Activated T-helper 2 cell treated with anti-CD3 and anti-CD28 coated beads, Interferon-gamma antibody, Interleukin-2, Interleukin-4, amounts not matched to agents 10 μg/mL and 5 μg/mL and 100 μg/mL, durations not matched to agents 14 hours and 24 hours and 36 hours (primary cell): ENCODE results near the gene NUP98. TPM values are rescaled to one million over a fixed set of nuclear protein-coding genes. Genes with fewer than 3 reads are reported as not detected.

Experiments used
- DNase-seq: peaks from one replicate; pipeline ENCODE4 v3.0.0; 2021; ENCODE audit warnings: low spot score
- H3K27ac Mint-ChIP-seq: one replicate; pipeline ENCODE4 v1.8.0; 2021; ENCODE audit warnings: mixed read lengths
- H3K27me3 Mint-ChIP-seq: one replicate; pipeline ENCODE4 v1.8.0; 2021; ENCODE audit warnings: low read depth, mixed read lengths
- H3K36me3 Mint-ChIP-seq: one replicate; pipeline ENCODE4 v1.8.0; 2021; ENCODE audit warnings: low read depth, mixed read lengths
- H3K4me1 Mint-ChIP-seq: one replicate; pipeline ENCODE4 v1.8.0; 2021; ENCODE audit warnings: low read depth, mixed read lengths
- H3K4me3 Mint-ChIP-seq: one replicate; pipeline ENCODE4 v1.8.0; 2021; ENCODE audit warnings: low read depth, mild to moderate bottlenecking, moderate library complexity, mixed read lengths
- H3K9me3 Mint-ChIP-seq: one replicate; pipeline ENCODE4 v1.8.0; 2021; ENCODE audit warnings: mixed read lengths
- intact Hi-C: fragments of 100-400 bp; cut with micrococcal nuclease; formaldehyde crosslinking; loops from one replicate; pipeline ENCODE4 v1.15.1; 2023
- total RNA-seq: library from RNA; stranded (reverse); gene quantifications from 2 replicates; pipeline ENCODE4 v1.2.3, GENCODE V29; 2022

The NUP98 gene
- total RNA-seq, 1 donor from 2014 or later, result 123 TPM

- Mint-ChIP-seq H3K4me3 (no peak overlapping the region), H3K4me1 (peaks cover 2% of the 10 kb centered on the region), H3K27me3 (peaks cover 10% of the 10 kb centered on the region), H3K36me3 (no peaks in the 10 kb centered on the region), H3K27ac (no peak overlapping the region), H3K9me3 (no peaks in the 10 kb centered on the region)
- intact Hi-C loops, result no loop called here
- DNase-seq, result no peak
These were observed 166.0 kb downstream of the NUP98 start for GRCh38 chr11:3631331-3631730.

DNA sequence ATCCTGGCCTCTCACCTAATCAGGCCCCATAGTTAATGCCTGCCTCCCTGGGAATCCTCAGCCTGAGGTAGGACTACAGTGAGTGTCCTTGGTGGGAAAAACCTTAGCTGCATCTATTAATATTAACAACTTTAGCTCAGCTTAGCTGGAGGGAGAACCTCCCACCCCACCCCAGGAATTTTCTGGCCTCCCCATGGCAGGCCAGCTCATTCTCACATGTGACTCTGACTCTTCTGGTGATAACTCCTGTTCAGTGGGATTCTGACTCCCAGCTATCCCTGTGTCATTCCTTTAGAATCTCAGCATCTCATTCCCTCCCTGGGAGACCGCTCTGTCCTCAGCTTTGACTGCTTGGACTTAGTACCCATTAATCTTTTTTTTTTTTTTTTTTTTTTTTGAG lies 170.1 kb downstream of the NUP98 start:
- Mint-ChIP-seq H3K36me3 (no peaks in the 10 kb centered on the region), H3K9me3 (no peaks in the 10 kb centered on the region), H3K27me3 (peaks cover 4% of the 10 kb centered on the region), H3K27ac (no peak overlapping the region), H3K4me3 (no peak overlapping the region), H3K4me1 (no peaks in the 10 kb centered on the region)
- no peak for DNase-seq
- intact Hi-C loops, result no loop called here

DNA sequence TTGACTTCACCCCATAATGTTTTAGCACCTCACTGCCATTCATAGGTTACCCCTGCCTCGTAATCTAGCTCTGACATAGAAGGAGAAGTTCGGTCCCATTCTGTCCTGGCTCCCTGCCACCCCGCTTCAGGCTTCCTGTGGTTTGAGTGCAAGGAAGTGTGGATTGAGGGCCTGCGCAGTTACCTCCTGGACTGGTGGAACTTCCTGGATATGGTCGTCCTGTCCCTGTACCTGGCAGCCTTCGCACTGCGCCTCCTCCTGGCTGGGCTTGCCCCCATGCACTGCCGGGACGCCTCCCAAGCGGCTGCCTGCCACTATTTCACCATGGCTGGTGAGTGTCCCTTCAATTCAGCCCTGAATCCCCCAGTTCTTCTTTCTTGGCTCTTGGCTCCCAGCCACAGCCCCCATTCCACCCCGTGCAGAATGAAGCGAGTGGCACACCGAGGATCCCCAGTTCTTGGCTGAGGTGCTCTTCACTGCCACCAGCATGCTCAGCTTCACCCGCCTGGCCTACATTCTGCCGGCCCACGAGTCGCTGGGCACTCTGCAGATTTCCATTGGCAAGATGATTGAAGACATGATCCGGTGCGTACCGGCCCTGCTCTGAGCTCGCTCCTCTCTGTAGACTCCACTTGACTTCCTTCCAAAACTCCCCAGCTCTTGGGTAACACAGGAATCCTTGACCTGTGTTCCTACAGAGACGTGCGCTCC lies 170.9 kb downstream of the NUP98 start:
- Mint-ChIP-seq H3K36me3 (no peaks in the 10 kb centered on the region), H3K9me3 (no peaks in the 10 kb centered on the region), H3K27ac (no peak overlapping the region), H3K27me3 (peaks cover 4% of the 10 kb centered on the region), H3K4me1 (no peaks in the 10 kb centered on the region), H3K4me3 (no peak overlapping the region)
- intact Hi-C loops, result no loop called here
- no peak for DNase-seq

Other genes starting within 250 kb of the NUP98 start
- not detected in 2 replicates for gene ART5, start 155.6 kb downstream of the NUP98 start, total RNA-seq
- gene ART1, start 152.4 kb downstream of the NUP98 start, total RNA-seq, result not detected in 2 replicates
- 2.2 and 2.4 TPM in 2 replicates for gene CHRNA10, start 126.2 kb downstream of the NUP98 start, total RNA-seq
- 23.8 and 30.3 TPM in 2 replicates for gene PGAP2, start 11.0 kb upstream of the NUP98 start, total RNA-seq
- gene RHOG, start 43.4 kb upstream of the NUP98 start, total RNA-seq, result 174 and 177 TPM in 2 replicates
- 77.6 and 78.0 TPM in 2 replicates for gene STIM1, start 58.1 kb upstream of the NUP98 start, total RNA-seq